Ureter (tissue), 1 donor: ENCODE measurements around the gene CTH. TPM values are rescaled to one million over a fixed set of nuclear protein-coding genes. Genes with fewer than 3 reads are reported as not detected.
"Not testable (repeated sequence)": the region's sequence is repeated elsewhere in the genome, so short reads cannot be mapped to it uniquely, and the experiment has no call there.

ENCODE experiments used
- DNase-seq: peaks from one replicate; pipeline ENCODE4 v3.0.0-alpha.2; 2020; ENCODE audit warnings: low spot score
- total RNA-seq: library from RNA; stranded (reverse); gene quantifications from one replicate; pipeline ENCODE4 v1.2.4, GENCODE V29; 2023
- donor health status: DM: yes; HTN: yes; CAD: no.

CTH gene
- total RNA-seq: 6.4 TPM

GRCh38 chr1:70410604-70411359 lies at the start of gene CTH:
TSS of gene CTH (plus strand) at chr1:70411268. CDS start at chr1:70411416, 148 bp downstream.
- DNase-seq: peak; percentile 97

- no peak for DNase-seq
These were observed 49.2 kb upstream of the CTH start for GRCh38 chr1:70361727-70362398.

- DNase-seq: no peak
These were observed 46.6 kb upstream of the CTH start for GRCh38 chr1:70364439-70364838.

GRCh38 chr1:70366425-70366952 lies 44.6 kb upstream of the CTH start:
- DNase-seq: not testable (repeated sequence)

- DNase-seq: not testable (repeated sequence)
These were observed 44.1 kb upstream of the CTH start for GRCh38 chr1:70366997-70367396.

- not testable (repeated sequence) for DNase-seq
These were observed 43.7 kb upstream of the CTH start for GRCh38 chr1:70367397-70367796.

GRCh38 chr1:70371586-70371985 lies 39.5 kb upstream of the CTH start:
- not testable (repeated sequence) for DNase-seq

GRCh38 chr1:70372426-70372825 lies 38.6 kb upstream of the CTH start:
- DNase-seq: no peak

GRCh38 chr1:70373580-70373979 lies 37.5 kb upstream of the CTH start:
- DNase-seq: not testable (repeated sequence)

- no peak for DNase-seq
These were observed 34.9 kb upstream of the CTH start for GRCh38 chr1:70376196-70376595.

- no peak for DNase-seq
These were observed 28.4 kb upstream of the CTH start for GRCh38 chr1:70382682-70383081.

- DNase-seq: no peak
These were observed 27.6 kb upstream of the CTH start for GRCh38 chr1:70383483-70383882.

- no peak for DNase-seq
These were observed 26.5 kb upstream of the CTH start for GRCh38 chr1:70384542-70384941.

GRCh38 chr1:70385477-70385876 lies 25.6 kb upstream of the CTH start:
- no peak for DNase-seq

- no peak for DNase-seq
These were observed 24.9 kb upstream of the CTH start for GRCh38 chr1:70386121-70386520.

GRCh38 chr1:70387507-70387906 lies 23.6 kb upstream of the CTH start:
- DNase-seq: no peak

GRCh38 chr1:70392626-70393025 lies 18.4 kb upstream of the CTH start:
- DNase-seq: no peak

GRCh38 chr1:70396607-70397006 lies 14.5 kb upstream of the CTH start:
- DNase-seq: no peak

- DNase-seq: no peak
These were observed 14.1 kb upstream of the CTH start for GRCh38 chr1:70397013-70397412.

GRCh38 chr1:70400335-70400734 lies 10.7 kb upstream of the CTH start:
- no peak for DNase-seq

GRCh38 chr1:70401974-70402373 lies 9.1 kb upstream of the CTH start:
- DNase-seq: no peak

- no peak for DNase-seq
These were observed 7.3 kb upstream of the CTH start for GRCh38 chr1:70403759-70404158.

GRCh38 chr1:70405780-70406416 lies 5.2 kb upstream of the CTH start:
- no peak for DNase-seq
